ENCODE measurements around the gene LCLAT1. TPM values are rescaled to one million over a fixed set of nuclear protein-coding genes. Genes with fewer than 3 reads are reported as not detected.

Gene LCLAT1
- total RNA-seq, 1 donor from 2014 or later: 27.7 TPM

- DNase-seq (ENCODE audit: low read depth, low spot score): no peak
- no peaks in the 10 kb centered on the region for H3K9me3 Mint-ChIP-seq
- no peaks in the 10 kb centered on the region for H3K4me1 Mint-ChIP-seq
- H3K27me3 Mint-ChIP-seq (ENCODE audit: low read depth): no peaks in the 10 kb centered on the region
- H3K36me3 Mint-ChIP-seq (ENCODE audit: low read depth): peaks cover 7% of the 10 kb centered on the region
- no peak overlapping the region for H3K27ac Mint-ChIP-seq (ENCODE audit: unreplicated experiment)
- no peak overlapping the region for H3K4me3 Mint-ChIP-seq
- TF ChIP-seq, protein P1, sequence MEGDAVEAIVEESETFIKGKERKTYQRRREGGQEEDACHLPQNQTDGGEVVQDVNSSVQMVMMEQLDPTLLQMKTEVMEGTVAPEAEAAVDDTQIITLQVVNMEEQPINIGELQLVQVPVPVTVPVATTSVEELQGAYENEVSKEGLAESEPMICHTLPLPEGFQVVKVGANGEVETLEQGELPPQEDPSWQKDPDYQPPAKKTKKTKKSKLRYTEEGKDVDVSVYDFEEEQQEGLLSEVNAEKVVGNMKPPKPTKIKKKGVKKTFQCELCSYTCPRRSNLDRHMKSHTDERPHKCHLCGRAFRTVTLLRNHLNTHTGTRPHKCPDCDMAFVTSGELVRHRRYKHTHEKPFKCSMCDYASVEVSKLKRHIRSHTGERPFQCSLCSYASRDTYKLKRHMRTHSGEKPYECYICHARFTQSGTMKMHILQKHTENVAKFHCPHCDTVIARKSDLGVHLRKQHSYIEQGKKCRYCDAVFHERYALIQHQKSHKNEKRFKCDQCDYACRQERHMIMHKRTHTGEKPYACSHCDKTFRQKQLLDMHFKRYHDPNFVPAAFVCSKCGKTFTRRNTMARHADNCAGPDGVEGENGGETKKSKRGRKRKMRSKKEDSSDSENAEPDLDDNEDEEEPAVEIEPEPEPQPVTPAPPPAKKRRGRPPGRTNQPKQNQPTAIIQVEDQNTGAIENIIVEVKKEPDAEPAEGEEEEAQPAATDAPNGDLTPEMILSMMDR (conservative IDR thresholded peaks at IDR 0.05): no peak
Observed at GRCh38 chr2:30590407-30590806, 143.4 kb downstream of the LCLAT1 start.

DNA sequence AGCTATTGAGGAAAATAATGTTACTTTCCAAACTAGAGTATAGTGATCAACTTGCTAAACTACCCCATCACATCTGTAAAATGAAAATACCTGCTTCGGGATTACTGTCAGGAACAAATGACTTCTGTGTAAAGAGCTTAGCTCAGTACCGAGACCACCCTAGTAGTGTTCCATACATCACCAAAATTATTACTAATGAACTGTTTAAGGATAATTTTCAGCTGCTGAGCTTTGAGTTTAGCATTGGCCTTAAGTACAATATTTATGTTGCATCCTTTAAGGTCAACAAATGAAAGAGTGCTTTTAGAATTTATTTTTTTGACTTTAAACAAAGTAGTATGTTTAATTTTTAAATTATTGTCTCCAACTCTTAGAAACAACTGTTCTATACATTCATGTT is 144.1 kb downstream of the LCLAT1 start:
- H3K4me3 Mint-ChIP-seq: no peak overlapping the region
- peaks cover 3% of the 10 kb centered on the region for H3K9me3 Mint-ChIP-seq
- TF ChIP-seq, protein P1 (conservative IDR thresholded peaks at IDR 0.05): no peak

GRCh38 chr2:30601375-30601774 is 154.3 kb downstream of the LCLAT1 start:
- Mint-ChIP-seq H3K27ac (ENCODE audit: unreplicated experiment) (no peak overlapping the region), H3K36me3 (ENCODE audit: low read depth) (peaks cover 32% of the 10 kb centered on the region), H3K4me3 (no peak overlapping the region), H3K4me1 (no peaks in the 10 kb centered on the region), H3K9me3 (peaks cover 17% of the 10 kb centered on the region), H3K27me3 (ENCODE audit: low read depth) (no peaks in the 10 kb centered on the region)
- TF ChIP-seq, protein P1 (conservative IDR thresholded peaks at IDR 0.05): no peak
- no peak for DNase-seq (ENCODE audit: low read depth, low spot score)

More for the DNA sequence above, 144.1 kb downstream of the LCLAT1 start:
- Mint-ChIP-seq H3K27ac (ENCODE audit: unreplicated experiment) (no peak overlapping the region), H3K4me1 (no peaks in the 10 kb centered on the region), H3K36me3 (ENCODE audit: low read depth) (peaks cover 10% of the 10 kb centered on the region), H3K27me3 (ENCODE audit: low read depth) (no peaks in the 10 kb centered on the region)
- DNase-seq (ENCODE audit: low read depth, low spot score): no peak

DNA sequence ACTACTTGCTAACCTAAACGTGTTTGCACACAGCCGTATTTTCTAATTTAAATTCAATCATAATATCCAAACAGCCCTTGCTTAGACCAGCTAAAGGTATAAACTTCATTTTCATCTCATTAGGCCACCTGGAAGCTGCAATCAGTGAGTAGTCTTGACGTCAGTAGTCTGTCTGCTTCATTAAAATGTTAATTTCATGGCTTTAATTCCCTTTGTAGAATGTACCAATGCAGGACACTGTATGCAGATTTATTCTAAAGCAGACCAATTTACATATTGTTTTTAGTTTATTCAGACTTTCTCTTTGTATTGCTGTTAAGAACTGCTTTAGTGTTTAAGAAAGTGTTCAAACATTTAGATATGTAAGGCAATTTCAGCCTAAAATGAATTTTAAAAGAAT is 158.2 kb downstream of the LCLAT1 start:
- H3K27me3 Mint-ChIP-seq (ENCODE audit: low read depth): no peaks in the 10 kb centered on the region
- H3K9me3 Mint-ChIP-seq: peaks cover 4% of the 10 kb centered on the region
- H3K4me3 Mint-ChIP-seq: no peak overlapping the region
- TF ChIP-seq, protein P1 (conservative IDR thresholded peaks at IDR 0.05): no peak
- no peak for DNase-seq (ENCODE audit: low read depth, low spot score)
- no peak overlapping the region for H3K27ac Mint-ChIP-seq (ENCODE audit: unreplicated experiment)
- peaks cover 20% of the 10 kb centered on the region for H3K36me3 Mint-ChIP-seq (ENCODE audit: low read depth)
- no peaks in the 10 kb centered on the region for H3K4me1 Mint-ChIP-seq

- H3K27ac Mint-ChIP-seq (ENCODE audit: unreplicated experiment): no peak overlapping the region
- TF ChIP-seq, protein P1 (conservative IDR thresholded peaks at IDR 0.05): no peak
- no peaks in the 10 kb centered on the region for H3K27me3 Mint-ChIP-seq (ENCODE audit: low read depth)
- no peak overlapping the region for H3K4me3 Mint-ChIP-seq
- no peak for DNase-seq (ENCODE audit: low read depth, low spot score)
- H3K36me3 Mint-ChIP-seq (ENCODE audit: low read depth): peaks cover 11% of the 10 kb centered on the region
- H3K4me1 Mint-ChIP-seq: peaks cover 7% of the 10 kb centered on the region
- peaks cover 2% of the 10 kb centered on the region for H3K9me3 Mint-ChIP-seq
Observed at GRCh38 chr2:30608643-30609042, 161.6 kb downstream of the LCLAT1 start.

DNA sequence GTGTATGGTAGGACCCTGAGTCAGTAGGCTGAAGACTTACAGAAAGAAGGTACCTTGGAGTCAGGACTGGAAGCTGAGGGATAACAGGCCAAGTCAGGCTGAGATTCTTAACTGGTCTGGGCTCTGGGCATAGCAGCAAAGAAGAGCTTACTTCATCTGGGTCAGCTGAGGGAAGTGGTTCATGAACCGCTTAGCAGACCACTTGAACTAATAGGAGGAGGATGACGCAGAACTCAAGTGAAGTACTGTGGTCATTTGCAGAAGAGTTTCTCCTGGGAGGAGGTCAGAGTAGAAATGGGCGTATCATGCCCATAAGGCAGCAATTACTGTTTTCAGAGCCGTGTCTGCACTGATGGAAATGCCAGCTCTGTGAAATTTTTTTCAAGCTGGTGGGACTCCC is 164.5 kb downstream of the LCLAT1 start:
- no peaks in the 10 kb centered on the region for H3K9me3 Mint-ChIP-seq
- TF ChIP-seq, protein P1 (conservative IDR thresholded peaks at IDR 0.05): no peak
- H3K27ac Mint-ChIP-seq (ENCODE audit: unreplicated experiment): no peak overlapping the region
- DNase-seq (ENCODE audit: low read depth, low spot score): no peak
- H3K4me3 Mint-ChIP-seq: no peak overlapping the region
- H3K27me3 Mint-ChIP-seq (ENCODE audit: low read depth): no peaks in the 10 kb centered on the region
- peaks cover 7% of the 10 kb centered on the region for H3K4me1 Mint-ChIP-seq
- H3K36me3 Mint-ChIP-seq (ENCODE audit: low read depth): peaks cover 5% of the 10 kb centered on the region
